H1 (cell line): ENCODE measurements around the gene SPOCD1. TPM values are rescaled to one million over a fixed set of nuclear protein-coding genes. Genes with fewer than 3 reads are reported as not detected.
A peak's percentile ranks its signal among the peaks of the same experiment; 100 is the strongest.

Source experiments
- CTCF ChIA-PET: fragments of 300-600 bp; sonication (Branson Sonifier 250); formaldehyde crosslinking; loops from one replicate; lab custom pipeline; 2021; ENCODE audit not compliant: partially characterized antibody; lab: Charles Lee
- POLR2A ChIA-PET: fragments of 300-600 bp; sonication (Branson Sonifier 250); formaldehyde crosslinking; loops from one replicate; lab custom pipeline; 2021; ENCODE audit warnings: inconsistent platforms; ENCODE audit not compliant: partially characterized antibody; lab: Charles Lee
- DNase-seq, 2 experiments: peaks; one replicate each; pipeline versions ENCODE4 v3.0.0 to v3.0.0-alpha.2; 2010 to 2022; ENCODE audit warnings: low spot score in 2 of 2, low read depth in 1 of 2, mixed read lengths in 1 of 2
- FAIRE-seq: peaks from 2 replicates; lab custom pipeline; 2011; peaks lifted over from hg19 to GRCh38; lab: Jason Lieb, UNC
- H2AFZ ChIP-seq: 2 replicates; pipeline ENCODE4 v1.8.1; 2012; ENCODE audit warnings: low read length, inconsistent platforms
- H2AK5ac ChIP-seq: 2 replicates; pipeline ENCODE4 v1.6.1; 2013; ENCODE audit warnings: low read depth, low read length
- H2BK120ac ChIP-seq: replicated peaks from 2 replicates; pipeline ENCODE3; 2013; ENCODE audit warnings: low read depth, low read length, inconsistent platforms
- H2BK12ac ChIP-seq: 2 replicates; pipeline ENCODE4 v1.6.1; 2013; ENCODE audit warnings: low read depth, low read length
- H2BK15ac ChIP-seq: 2 replicates; pipeline ENCODE4 v1.6.1; 2013; ENCODE audit warnings: low read length
- H2BK20ac ChIP-seq: 2 replicates; pipeline ENCODE4 v1.6.1; 2013; ENCODE audit warnings: low read length
- H2BK5ac ChIP-seq: 2 replicates; pipeline ENCODE4 v1.6.1; 2013; ENCODE audit warnings: low read depth, low read length
- H3K14ac ChIP-seq: 2 replicates; pipeline ENCODE4 v1.6.1; 2013; ENCODE audit warnings: inconsistent platforms; ENCODE audit not compliant: insufficient read length
- H3K18ac ChIP-seq: 2 replicates; pipeline ENCODE4 v1.6.1; 2013; ENCODE audit warnings: low read length; ENCODE audit errors: extremely low read depth
- H3K23ac ChIP-seq: 2 replicates; pipeline ENCODE4 v1.6.1; 2013; ENCODE audit warnings: inconsistent platforms; ENCODE audit not compliant: insufficient read length
- H3K23me2 ChIP-seq: 2 replicates; pipeline ENCODE4 v1.6.1; 2013; ENCODE audit warnings: low read depth, low read length
- H3K27ac ChIP-seq: 2 replicates; pipeline ENCODE4 v1.6.1; 2011; ENCODE audit warnings: low read depth, low read length, inconsistent platforms
- H3K27me3 ChIP-seq, 4 experiments: replicated peaks in 1 of 4; 1 replicate in 1 of 4; 2 replicates in 3 of 4; pipeline versions ENCODE4 v1.6.1 to v1.8.1; 2011 to 2013; ENCODE audit warnings: low read length in 3 of 4, mild to moderate bottlenecking in 3 of 4, inconsistent platforms in 2 of 4, mixed read lengths in 2 of 4, moderate library complexity in 1 of 4; ENCODE audit not compliant: control insufficient read depth in 3 of 4, insufficient read depth in 3 of 4; ENCODE audit errors: extremely low read depth in 1 of 4
- H3K36me3 ChIP-seq, 4 experiments: 2 replicates each; pipeline versions ENCODE4 v1.6.1 to v1.8.1; 2011 to 2013; ENCODE audit warnings: mild to moderate bottlenecking in 4 of 4, low read length in 3 of 4, moderate library complexity in 2 of 4, control low read depth in 1 of 4, inconsistent platforms in 1 of 4; ENCODE audit not compliant: insufficient read depth in 4 of 4, control insufficient read depth in 2 of 4
- H3K4ac ChIP-seq: replicated peaks from 2 replicates; pipeline ENCODE3; 2013; ENCODE audit warnings: low read length, low read depth, mixed read lengths, inconsistent platforms; ENCODE audit not compliant: insufficient read length
- H3K4me1 ChIP-seq, 4 experiments: replicated peaks in 1 of 4; 1 replicate in 1 of 4; 2 replicates in 3 of 4; pipeline versions ENCODE4 v1.6.1 to v1.8.1; 2011 to 2013; ENCODE audit warnings: low read length in 3 of 4, inconsistent platforms in 2 of 4, mixed read lengths in 1 of 4; ENCODE audit not compliant: insufficient read depth in 4 of 4, control insufficient read depth in 3 of 4
- H3K4me2 ChIP-seq, 2 experiments: 2 replicates each; pipeline versions ENCODE4 v1.6.1 to v1.8.1; 2011 to 2013; ENCODE audit warnings: low read depth in 2 of 2, low read length in 2 of 2, control low read depth in 1 of 2, inconsistent platforms in 1 of 2, mild to moderate bottlenecking in 1 of 2; ENCODE audit not compliant: insufficient read depth in 1 of 2
- H3K4me3 ChIP-seq, 4 experiments: fragments of 200-600, 300-600 bp in 1 of 4; sonication (generic), shearing (Covaris generic), sonication (Bioruptor Twin) in 1 of 4; 2 replicates each; pipeline versions ENCODE4 v1.5.1 to v1.8.1; 2011 to 2016; ENCODE audit warnings: low read length in 4 of 4, low read depth in 3 of 4, control low read depth in 2 of 4, inconsistent platforms in 2 of 4, mild to moderate bottlenecking in 2 of 4, mixed read lengths in 1 of 4, moderate library complexity in 1 of 4; ENCODE audit not compliant: insufficient read depth in 2 of 4; ENCODE audit errors: extremely low read depth in 1 of 4
- H3K56ac ChIP-seq: replicated peaks from 2 replicates; pipeline ENCODE3; 2013; ENCODE audit warnings: low read depth, mild to moderate bottlenecking, mixed read lengths, low read length, inconsistent platforms; ENCODE audit not compliant: insufficient read length
- H3K79me1 ChIP-seq: 2 replicates; pipeline ENCODE4 v1.6.1; 2013; ENCODE audit warnings: low read depth, low read length, control low read depth
- H3K79me2 ChIP-seq, 2 experiments: 2 replicates each; pipeline versions ENCODE4 v1.6.1 to v1.8.1; 2012 to 2013; ENCODE audit warnings: low read length in 2 of 2, mild to moderate bottlenecking in 2 of 2, inconsistent platforms in 1 of 2; ENCODE audit not compliant: insufficient read depth in 2 of 2, control insufficient read depth in 1 of 2
- H3K9ac ChIP-seq, 4 experiments: replicated peaks in 1 of 4; 1 replicate in 1 of 4; 2 replicates in 3 of 4; pipeline versions ENCODE4 v1.6.1 to v1.8.1; 2011 to 2013; ENCODE audit warnings: low read depth in 3 of 4, low read length in 3 of 4, control low read depth in 2 of 4, mild to moderate bottlenecking in 2 of 4, moderate library complexity in 2 of 4, inconsistent platforms in 1 of 4; ENCODE audit errors: extremely low read depth in 1 of 4
- H3K9me3 ChIP-seq, 2 experiments: 2 replicates each; pipeline versions ENCODE4 v1.6.1 to v1.8.1; 2012 to 2013; ENCODE audit warnings: mild to moderate bottlenecking in 2 of 2, moderate library complexity in 2 of 2, control low read depth in 1 of 2, inconsistent platforms in 1 of 2, low read depth in 1 of 2, low read length in 1 of 2, mixed read lengths in 1 of 2; ENCODE audit not compliant: insufficient read depth in 2 of 2
- H4K20me1 ChIP-seq, 2 experiments: replicated peaks in 1 of 2; 2 replicates each; pipeline versions ENCODE3 to v1.8.1; 2011 to 2013; ENCODE audit warnings: inconsistent platforms in 2 of 2, low read length in 2 of 2, mild to moderate bottlenecking in 1 of 2; ENCODE audit not compliant: insufficient read depth in 2 of 2, control insufficient read depth in 1 of 2
- H4K5ac ChIP-seq: 2 replicates; pipeline ENCODE4 v1.6.1; 2013; ENCODE audit warnings: low read length, low read depth, mixed read lengths, inconsistent platforms; ENCODE audit not compliant: insufficient read length
- H4K8ac ChIP-seq: 2 replicates; pipeline ENCODE4 v1.8.0; 2013; ENCODE audit warnings: mild to moderate bottlenecking, moderate library complexity, low read length, inconsistent platforms; ENCODE audit not compliant: insufficient read depth; ENCODE audit errors: extremely low read depth
- H4K91ac ChIP-seq: replicated peaks from 2 replicates; pipeline ENCODE3; 2013; ENCODE audit warnings: low read length, mixed read lengths, inconsistent platforms; ENCODE audit not compliant: insufficient read length
- BACH1 ChIP-seq: IDR thresholded peaks from 2 replicates; pipeline ENCODE4 v1.6.1; 2012; ENCODE audit warnings: low read length, improper control_type of control experiment
- RAD21 ChIP-seq, 2 experiments: IDR thresholded peaks in 1 of 2; conservative IDR thresholded peaks in 1 of 2; 2 replicates each; pipeline ENCODE4 v1.6.1; 2011; ENCODE audit warnings: low read depth in 2 of 2, low read length in 2 of 2, improper control_type of control experiment in 1 of 2, inconsistent platforms in 1 of 2, mild to moderate bottlenecking in 1 of 2, moderate library complexity in 1 of 2
- WGBS, 2 experiments: shearing (Covaris generic) in 1 of 2; methylation state at CpG; one replicate each; pipeline versions ENCODE4 v1.1.6 to v1.1.7; 2013 to 2015; ENCODE audit warnings: low lambda C conversion rate in 2 of 2, mixed read lengths in 2 of 2, inconsistent platforms in 1 of 2, low coverage in 1 of 2, missing lambda C conversion rate in 1 of 2; ENCODE audit not compliant: insufficient replicate concordance in 2 of 2, insufficient coverage in 1 of 2, insufficient read length in 1 of 2; ENCODE audit errors: extremely low coverage in 1 of 2, missing lambda C conversion rate in 1 of 2; 5-methylcytosine and 5-hydroxymethylcytosine counted together
- polyA plus RNA-seq, 7 experiments: library from polyadenylated mRNA; depleted of rRNA in 3 of 7; stranded (reverse) in 5 of 7; unstranded in 2 of 7; fragments of >200 nt in 5 of 7; fragments of 200-250 nt in 2 of 7; gene quantifications; 1 replicate in 5 of 7; 2 replicates in 1 of 7; 4 replicates in 1 of 7; pipeline versions ENCODE4 v1.2.1 to v1.2.3, GENCODE V29; 2011 to 2013; ENCODE audit warnings: missing spikeins in 2 of 7, mixed read lengths in 2 of 7
- total RNA-seq: library from RNA; stranded (reverse); fragmentation: NEBNext Ultra II Directional; extraction: Animal tissue kit (Norgen Biotek cat#: 25700); gene quantifications from 2 replicates; pipeline ENCODE4 v1.2.1, GENCODE V29; 2021

Gene SPOCD1
- total and polyA plus RNA-seq, 2 of the 8 experiments (the other 6 are each of a cell fraction or from before 2014, with no cell fraction given), result 1.8 to 2.9 TPM

DNA sequence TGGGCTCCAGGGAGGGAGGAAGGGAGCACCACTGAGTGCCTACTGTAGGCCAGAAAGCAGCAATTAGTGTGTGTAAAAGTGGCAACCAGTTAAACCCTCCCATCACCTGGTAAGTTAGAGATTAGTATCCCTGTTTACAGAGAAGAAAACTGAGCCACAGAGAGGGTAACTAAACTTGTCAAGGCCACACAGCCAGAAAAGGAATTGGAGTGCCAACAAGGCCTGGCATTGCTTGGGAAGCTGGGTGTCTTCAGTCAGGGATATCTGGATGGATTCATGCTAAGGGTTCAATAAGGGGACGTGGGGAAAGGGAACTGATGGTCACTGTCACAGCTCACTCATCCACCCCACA is 28.1 kb downstream of the SPOCD1 start:
- no peaks in the 10 kb centered on the region for H3K27me3 ChIP-seq
- no peak overlapping the region for H2AFZ ChIP-seq
- H3K23ac ChIP-seq, result no peak overlapping the region
- CTCF ChIA-PET, result interaction anchor here (1.0 to 8.3 kb wide), 13 partner anchors 13 to 224 kb away, joined by 5 to 206 read pairs (median 14); partner anchors contain the start of genes ADGRB2 and COL16A1
- peak overlapping the region; percentile 74 for H2BK15ac ChIP-seq
- H2BK12ac ChIP-seq, result peak overlapping the region; percentile 75
- H3K4me3 ChIP-seq, result peak overlapping the region; percentile 79 to 89 (median 88); a peak in 6 of 8 replicates
- H3K4me1 ChIP-seq, result peaks cover 3 to 11% (median 7%) of the 10 kb centered on the region in 4 experiments; a peak in 6 of 7 replicates
- DNase-seq, result no peak
- H4K5ac ChIP-seq, result peak overlapping the region; percentile 14
- no peak for FAIRE-seq
- TF ChIP-seq BACH1 (no peak), RAD21 (IDR thresholded peaks at IDR 0.05 in 1 of 2, conservative IDR thresholded peaks at IDR 0.05 in 1 of 2; ENCODE audit: low read depth in 2 of 2, low read length in 2 of 2) (no peak)
- TF ChIP-seq, all 59 proteins: peak for 0
- Histone ChIP-seq H4K91ac (peak overlapping the region; percentile 37), H3K9me3 (no peaks in the 10 kb centered on the region), H2BK20ac (peak overlapping the region; percentile 73), H3K18ac (peak overlapping the region; percentile 82), H3K79me2 (no peaks in the 10 kb centered on the region), H3K56ac (no peak overlapping the region), H2AK5ac (peak overlapping the region; percentile 76), H4K8ac (no peak overlapping the region), H3K79me1 (no peaks in the 10 kb centered on the region), H3K27ac (peak overlapping the region; percentile 88; the same call in 1 of the 2 replicates), H3K4me2 (peak overlapping the region; percentile 90 to 94), H3K4ac (no peak overlapping the region), H3K23me2 (peaks cover 10% of the 10 kb centered on the region), H3K14ac (no peak overlapping the region), H2BK120ac (peak overlapping the region; percentile 11), H3K9ac (peak overlapping the region in 2 of 4 experiments; percentile 25 to 35; a peak in 1 of 7 replicates), H3K36me3 (no peaks in the 10 kb centered on the region), H4K20me1 (no peaks in the 10 kb centered on the region), H2BK5ac (peak overlapping the region; percentile 74; the same call in 1 of the 2 replicates)
- POLR2A ChIA-PET, result interaction anchor here (1.1 to 2.8 kb wide), 8 partner anchors 11 to 143 kb away, joined by 4 to 13 read pairs (median 6); partner anchors contain the start of gene PEF1
- WGBS, 2 experiments, result 50% methylated on average over 1 of the region's 1 CpG; no CpG with 5 or more reads in 1 of the 2 experiments
